Liver (tissue), 9 donors: ENCODE measurements around the gene PGBD4. TPM values are rescaled to one million over a fixed set of nuclear protein-coding genes. Genes with fewer than 3 reads are reported as not detected.

Experiments used
- DNase-seq: peaks from one replicate; pipeline ENCODE4 v3.0.0-alpha.2; 2017; ENCODE audit warnings: low spot score
- H3K27ac ChIP-seq, 2 donors: one replicate each; pipeline ENCODE4 v1.7.0; 2013; ENCODE audit warnings: inconsistent platforms in 2 of 2, low read length in 2 of 2, control low read depth in 1 of 2, low read depth in 1 of 2, mild to moderate bottlenecking in 1 of 2
- H3K27me3 ChIP-seq, 4 donors: one replicate each; pipeline versions ENCODE4 v1.6.1 to v1.7.0; 2013; ENCODE audit warnings: low read length in 3 of 4, inconsistent platforms in 1 of 4, mild to moderate bottlenecking in 1 of 4, moderate library complexity in 1 of 4; ENCODE audit not compliant: control insufficient read depth in 4 of 4, insufficient read depth in 4 of 4
- H3K36me3 ChIP-seq, 4 donors: one replicate each; pipeline versions ENCODE4 v1.6.1 to v1.7.0; 2013; ENCODE audit warnings: low read length in 3 of 4, mild to moderate bottlenecking in 3 of 4, low read depth in 1 of 4, moderate library complexity in 1 of 4; ENCODE audit not compliant: control insufficient read depth in 4 of 4, insufficient read depth in 3 of 4
- H3K4me1 ChIP-seq, 4 donors: one replicate each; pipeline versions ENCODE4 v1.6.1 to v1.7.0; 2013; ENCODE audit warnings: low read length in 3 of 4, mild to moderate bottlenecking in 3 of 4, moderate library complexity in 1 of 4; ENCODE audit not compliant: control insufficient read depth in 4 of 4, insufficient read depth in 4 of 4
- H3K4me3 ChIP-seq, 3 donors: one replicate each; pipeline versions ENCODE4 v1.6.1 to v1.7.0; 2013; ENCODE audit warnings: low read length in 3 of 3, control low read depth in 1 of 3, low read depth in 1 of 3, mild to moderate bottlenecking in 1 of 3
- H3K9ac ChIP-seq, 2 donors: one replicate each; pipeline ENCODE4 v1.7.0; 2013; ENCODE audit warnings: low read length in 2 of 2, mild to moderate bottlenecking in 2 of 2, moderate library complexity in 2 of 2, control low read depth in 1 of 2, low read depth in 1 of 2
- H3K9me3 ChIP-seq, 4 donors: one replicate each; pipeline versions ENCODE4 v1.6.1 to v1.7.0; 2013; ENCODE audit warnings: low read length in 3 of 4; ENCODE audit not compliant: control insufficient read depth in 4 of 4
- ATF3 ChIP-seq: IDR thresholded peaks from 2 replicates; pipeline ENCODE4 v1.6.1; 2016; ENCODE audit warnings: antibody characterized with exemption
- CTCF ChIP-seq: fragments of 150-350 bp; IDR thresholded peaks from 2 replicates; pipeline ENCODE4 v1.5.1; 2017; ENCODE audit warnings: improper control_type of control experiment, low read depth, low read length; ENCODE audit not compliant: missing input control
- EGR1 ChIP-seq, 2 donors: IDR thresholded peaks; 2 replicates each; pipeline ENCODE4 v1.6.1; 2016 to 2018; ENCODE audit warnings: antibody characterized with exemption in 2 of 2, low read depth in 2 of 2
- FOXA1 ChIP-seq: IDR thresholded peaks from 2 replicates; pipeline ENCODE4 v1.6.1; 2016; ENCODE audit warnings: antibody characterized with exemption
- FOXA2 ChIP-seq: IDR thresholded peaks from 2 replicates; pipeline ENCODE4 v1.6.1; 2016; ENCODE audit warnings: antibody characterized with exemption
- GABPA ChIP-seq, 2 donors: IDR thresholded peaks in 1 of 2; conservative IDR thresholded peaks in 1 of 2; 2 replicates each; pipeline ENCODE4 v1.6.1; 2016; ENCODE audit warnings: antibody characterized with exemption in 2 of 2, mild to moderate bottlenecking in 1 of 2, moderate library complexity in 1 of 2
- HNF4A ChIP-seq, 2 donors: conservative IDR thresholded peaks; 2 replicates each; pipeline ENCODE4 v1.6.1; 2016; ENCODE audit warnings: antibody characterized with exemption in 2 of 2, mild to moderate bottlenecking in 2 of 2
- HNF4G ChIP-seq: IDR thresholded peaks from 2 replicates; pipeline ENCODE4 v1.6.1; 2016; ENCODE audit warnings: antibody characterized with exemption
- JUND ChIP-seq, 2 donors: IDR thresholded peaks; 2 replicates each; pipeline ENCODE4 v1.6.1; 2016; ENCODE audit warnings: antibody characterized with exemption in 2 of 2
- RAD21 ChIP-seq, 2 donors: IDR thresholded peaks; 2 replicates each; pipeline ENCODE4 v1.6.1; 2016; ENCODE audit warnings: antibody characterized with exemption in 2 of 2, mild to moderate bottlenecking in 2 of 2
- REST ChIP-seq: IDR thresholded peaks from 2 replicates; pipeline ENCODE4 v1.6.1; 2016; ENCODE audit warnings: antibody characterized with exemption, mild to moderate bottlenecking
- RXRA ChIP-seq, 2 donors: IDR thresholded peaks; 2 replicates each; pipeline ENCODE4 v1.6.1; 2017 to 2018; ENCODE audit warnings: antibody characterized with exemption in 2 of 2, mild to moderate bottlenecking in 1 of 2
- SP1 ChIP-seq: IDR thresholded peaks from 2 replicates; pipeline ENCODE4 v1.6.1; 2018; ENCODE audit warnings: antibody characterized with exemption, mild to moderate bottlenecking
- WGBS: extraction: QIAGEN DNeasy Blood & Tissue Kit; methylation state at CpG from one replicate; pipeline ENCODE4 v1.1.7; 2013; 5-methylcytosine and 5-hydroxymethylcytosine counted together
- polyA plus RNA-seq, 2 donors: library from polyadenylated mRNA; stranded (reverse) in 1 of 2; unstranded in 1 of 2; fragments of 200-250 nt in 1 of 2; fragments of >200 nt in 1 of 2; fragmentation: Nextera tagmentation in 1 of 2; extraction: Ambion mirVana in 1 of 2; gene quantifications; one replicate each; pipeline versions ENCODE4 v1.2.1 to v1.2.3, GENCODE V29; 2013 to 2015
- total RNA-seq, 2 donors: library from RNA; depleted of rRNA; stranded (reverse); fragments of >200 nt; gene quantifications; one replicate each; pipeline ENCODE4 v1.2.3, GENCODE V29; 2014
- TF ChIP-seq, protein P1 (sequence below): IDR thresholded peaks from 2 replicates; pipeline ENCODE4 v1.6.1; 2016; ENCODE audit warnings: antibody characterized with exemption
- donor health status: healthy.
- donor health status: healthy.
- donor health status: healthy.
- donor health status: healthy.
- donor health status: healthy.

PGBD4 gene
- total and polyA plus RNA-seq, 4 donors, result 0.39 to 1.1 (median 0.94) TPM

DNA sequence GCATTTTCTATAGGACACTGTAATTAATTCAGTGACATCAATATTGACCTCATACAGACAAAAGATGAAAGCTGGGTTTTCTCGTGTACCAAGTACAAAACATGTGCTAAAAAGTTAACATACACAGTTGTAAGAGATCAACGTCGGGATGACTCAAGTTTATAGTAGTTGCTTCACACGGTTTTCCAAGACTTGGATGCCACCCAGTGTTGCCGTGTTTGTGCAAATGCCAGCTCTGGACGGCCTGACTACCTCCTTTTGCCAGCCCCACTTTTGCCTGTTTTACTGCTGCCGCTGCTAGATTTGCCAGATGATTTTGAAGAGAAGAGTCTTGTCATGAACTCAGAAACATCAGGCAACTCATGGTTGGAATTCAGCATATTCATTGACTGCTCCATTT lies 17.8 kb upstream of the PGBD4 start:
- H3K27me3 ChIP-seq, result no peaks in the 10 kb centered on the region
- TF ChIP-seq RXRA (IDR thresholded peaks at IDR 0.05) (no peak), GABPA (IDR thresholded peaks at IDR 0.05 in 1 of 2, conservative IDR thresholded peaks at IDR 0.05 in 1 of 2) (no peak), RAD21 (IDR thresholded peaks at IDR 0.05) (no peak), EGR1 (IDR thresholded peaks at IDR 0.05; ENCODE audit: low read depth in 2 of 2) (no peak), REST (no peak), FOXA2 (no peak), CTCF (no peak), HNF4G (no peak)
- TF ChIP-seq, protein P1, sequence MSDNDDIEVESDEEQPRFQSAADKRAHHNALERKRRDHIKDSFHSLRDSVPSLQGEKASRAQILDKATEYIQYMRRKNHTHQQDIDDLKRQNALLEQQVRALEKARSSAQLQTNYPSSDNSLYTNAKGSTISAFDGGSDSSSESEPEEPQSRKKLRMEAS, result no peak
- DNase-seq, result no peak
- peaks cover 5 to 24% (median 14%) of the 10 kb centered on the region in 4 donors for H3K36me3 ChIP-seq
- peaks cover 0 to 4% (median 2%) of the 10 kb centered on the region in 4 donors for H3K4me1 ChIP-seq
- H3K4me3 ChIP-seq, result no peak overlapping the region
- no peak overlapping the region for H3K27ac ChIP-seq
- H3K9me3 ChIP-seq, result no peaks in the 10 kb centered on the region
- no peak overlapping the region for H3K9ac ChIP-seq
- WGBS, result 37% methylated on average over 7 of the region's 7 CpGs

DNA sequence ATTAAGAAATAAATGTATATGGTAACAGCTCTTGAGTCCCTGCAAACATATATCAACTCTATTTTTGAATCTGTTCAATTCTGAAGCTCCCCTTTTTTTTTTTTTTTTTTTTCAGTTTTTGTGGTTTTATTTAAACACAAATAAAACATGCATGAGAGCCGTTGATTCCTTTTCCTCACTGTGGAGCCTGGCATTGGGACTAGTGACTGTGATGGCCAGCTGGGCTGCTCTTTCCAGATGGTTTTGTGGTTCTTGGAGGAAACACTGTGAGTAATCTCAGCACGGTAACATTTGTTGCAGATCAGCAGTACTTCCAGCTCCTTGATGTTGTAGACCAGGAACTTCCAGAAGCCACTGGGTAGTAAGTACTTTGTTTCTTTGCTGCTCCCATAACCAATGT lies 16.1 kb upstream of the PGBD4 start:
- Histone ChIP-seq H3K4me3 (no peak overlapping the region), H3K9me3 (no peaks in the 10 kb centered on the region), H3K9ac (no peak overlapping the region), H3K27ac (no peak overlapping the region), H3K27me3 (no peaks in the 10 kb centered on the region), H3K4me1 (peaks cover 0 to 4% (median 2%) of the 10 kb centered on the region in 4 donors), H3K36me3 (peaks cover 5 to 31% (median 14%) of the 10 kb centered on the region in 4 donors)
- no peak for TF ChIP-seq EGR1 (IDR thresholded peaks at IDR 0.05; ENCODE audit: low read depth in 2 of 2)
- no peak for TF ChIP-seq SP1
- TF ChIP-seq FOXA1, result no peak
- TF ChIP-seq HNF4G, result no peak
- no peak for DNase-seq
- 88% methylated on average over 2 of the region's 2 CpGs for WGBS

DNA sequence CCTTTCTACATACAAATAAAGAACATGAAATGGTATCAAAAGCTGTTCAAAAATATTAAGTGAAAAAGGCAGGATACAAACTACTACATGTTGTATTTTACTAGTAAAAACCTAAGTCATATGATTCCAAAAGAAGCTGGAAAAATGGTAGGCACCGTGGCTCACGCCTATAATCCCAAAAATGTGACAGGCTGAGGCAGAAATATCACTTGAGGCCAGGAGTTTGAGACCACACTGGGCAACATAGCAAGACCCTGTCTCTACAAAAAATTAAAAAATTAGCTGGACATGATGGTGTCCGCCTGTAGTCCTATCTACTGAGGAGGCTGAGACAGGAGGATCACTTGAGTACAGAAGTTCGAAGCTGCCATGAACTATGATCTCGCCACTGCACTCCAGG lies 2.0 kb upstream of the PGBD4 start:
- H3K36me3 ChIP-seq, result peaks cover 0 to 11% (median 4%) of the 10 kb centered on the region in 4 donors
- no peak overlapping the region for H3K27ac ChIP-seq
- H3K4me3 ChIP-seq, result no peak overlapping the region
- 98% methylated on average over 5 of the region's 5 CpGs for WGBS
- no peak overlapping the region for H3K9ac ChIP-seq
- peaks cover 4 to 22% (median 15%) of the 10 kb centered on the region in 4 donors for H3K4me1 ChIP-seq
- H3K27me3 ChIP-seq, result no peaks in the 10 kb centered on the region
- DNase-seq, result no peak
- no peaks in the 10 kb centered on the region for H3K9me3 ChIP-seq
- TF ChIP-seq CTCF (no peak), HNF4A (conservative IDR thresholded peaks at IDR 0.05) (no peak), HNF4G (no peak), FOXA2 (no peak), SP1 (no peak), RAD21 (IDR thresholded peaks at IDR 0.05) (no peak), EGR1 (IDR thresholded peaks at IDR 0.05; ENCODE audit: low read depth in 2 of 2) (no peak), REST (no peak), ATF3 (no peak), JUND (IDR thresholded peaks at IDR 0.05) (no peak), RXRA (IDR thresholded peaks at IDR 0.05) (no peak)
- TF ChIP-seq, protein P1, result no peak
